Caco-2 (cell line): ENCODE results near the gene NDUFS2. TPM values are rescaled to one million over a fixed set of nuclear protein-coding genes. Genes with fewer than 3 reads are reported as not detected.
A peak's percentile ranks its signal among the peaks of the same experiment; 100 is the strongest.

ENCODE experiments used
- BruUV-seq: library from RNA; stranded (reverse); fragments of 400-500 nt; replicated peaks from 2 replicates; lab custom pipeline; 2021; lab: Mats Ljungman, UMichigan
- CTCF ChIA-PET: fragments of 300-600 bp; sonication (Branson Sonifier 250); formaldehyde crosslinking; loops from one replicate; lab custom pipeline; 2022; ENCODE audit warnings: antibody characterized with exemption; lab: Charles Lee
- POLR2A ChIA-PET: fragments of 300-600 bp; sonication (Branson Sonifier 250); formaldehyde crosslinking; loops from one replicate; lab custom pipeline; 2022; ENCODE audit warnings: antibody characterized with exemption; lab: Charles Lee
- DNase-seq, 2 experiments: peaks; one replicate each; pipeline versions ENCODE4 v3.0.0 to v3.0.0-alpha.2; 2020 to 2022
- H3K27me3 ChIP-seq: replicated peaks from 2 replicates; pipeline ENCODE4 v1.6.0; 2011; ENCODE audit warnings: low read length; ENCODE audit not compliant: control insufficient read depth, insufficient read depth
- H3K36me3 ChIP-seq: 2 replicates; pipeline ENCODE4 v1.5.1; 2011; ENCODE audit warnings: low read length; ENCODE audit not compliant: control insufficient read depth, insufficient read depth
- H3K4me1 ChIP-seq: fragments of 250-450 bp; sonication (Bioruptor Pico); 2 replicates; pipeline ENCODE4 v1.5.1; 2020; ENCODE audit warnings: mild to moderate bottlenecking
- H3K4me3 ChIP-seq: 2 replicates; pipeline ENCODE4 v1.5.1; 2011; ENCODE audit warnings: low read depth, mild to moderate bottlenecking, control low read depth, low read length
- H3K9me3 ChIP-seq: fragments of 250-450 bp; sonication (Bioruptor Pico); 2 replicates; pipeline ENCODE4 v1.5.1; 2020; ENCODE audit warnings: mild to moderate bottlenecking, moderate library complexity
- H3K27ac Mint-ChIP-seq: one replicate; pipeline ENCODE4 v1.8.0; 2022; ENCODE audit warnings: mixed read lengths; ENCODE audit not compliant: unreplicated experiment
- H3K27me3 Mint-ChIP-seq: one replicate; pipeline ENCODE4 v1.8.0; 2022; ENCODE audit warnings: mixed read lengths; ENCODE audit not compliant: insufficient read depth, unreplicated experiment
- H3K36me3 Mint-ChIP-seq: one replicate; pipeline ENCODE4 v1.8.0; 2022; ENCODE audit warnings: mild to moderate bottlenecking, mixed read lengths; ENCODE audit not compliant: insufficient read depth, unreplicated experiment
- H3K4me1 Mint-ChIP-seq: one replicate; pipeline ENCODE4 v1.8.0; 2022; ENCODE audit warnings: low read depth, mixed read lengths; ENCODE audit not compliant: unreplicated experiment
- H3K4me3 Mint-ChIP-seq: one replicate; pipeline ENCODE4 v1.8.0; 2022; ENCODE audit warnings: mild to moderate bottlenecking, moderate library complexity, mixed read lengths; ENCODE audit not compliant: unreplicated experiment
- H3K9me3 Mint-ChIP-seq: one replicate; pipeline ENCODE4 v1.8.0; 2022; ENCODE audit warnings: mixed read lengths; ENCODE audit not compliant: unreplicated experiment
- intact Hi-C: fragments of 100-400 bp; cut with micrococcal nuclease; formaldehyde crosslinking; loops from one replicate; pipeline ENCODE4 v1.10.0; 2022; ENCODE audit not compliant: unreplicated experiment
- total RNA-seq: library from RNA; stranded (reverse); gene quantifications from 2 replicates; pipeline ENCODE4 v1.2.3, GENCODE V29; 2022
- TF ChIP-seq, protein P1 (sequence below), 2 experiments: fragments of 200-600 bp in 1 of 2; IDR thresholded peaks; 1 replicate in 1 of 2; 2 replicates in 1 of 2; pipeline versions ENCODE4 v1.5.1 to v1.8.0; 2011 to 2022; ENCODE audit warnings: antibody characterized with exemption in 1 of 2, control low read depth in 1 of 2, inconsistent platforms in 1 of 2, low read depth in 1 of 2, low read length in 1 of 2, mild to moderate bottlenecking in 1 of 2, moderate library complexity in 1 of 2; ENCODE audit not compliant: insufficient read depth in 1 of 2, severe bottlenecking in 1 of 2, unreplicated experiment in 1 of 2

NDUFS2 gene
- total RNA-seq, 1 experiment from 2014 or later: 115 TPM

DNA sequence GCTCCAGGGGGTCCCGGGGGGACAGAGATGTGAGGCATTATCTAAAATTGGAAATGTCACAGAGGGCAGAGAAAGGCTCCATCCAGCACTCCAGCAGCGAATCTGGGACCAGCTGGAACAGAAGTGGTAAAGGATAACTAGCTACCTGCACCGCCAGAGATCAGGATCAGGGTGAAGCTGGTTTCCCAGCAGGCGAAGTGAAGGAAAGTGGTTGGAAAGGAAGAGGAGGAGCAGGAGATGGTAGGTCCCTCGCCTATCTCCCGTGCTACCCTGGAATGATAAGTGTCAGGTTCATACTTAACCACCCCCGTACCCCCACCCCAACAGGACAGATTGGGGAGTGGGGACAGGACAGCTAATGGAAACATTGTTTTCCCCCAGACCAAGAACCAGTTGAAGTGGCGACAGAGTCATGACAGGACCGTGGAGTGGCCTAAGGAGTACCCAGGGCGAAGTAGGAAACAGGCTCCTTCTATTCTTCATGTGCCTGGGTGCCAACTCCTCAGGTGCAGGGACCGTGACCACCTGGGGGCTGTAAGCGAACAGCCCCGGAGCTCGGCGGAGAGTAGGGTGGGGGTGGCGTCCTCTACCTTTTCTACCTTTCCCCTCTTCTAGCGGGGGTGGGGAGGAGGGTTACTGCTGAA, 25.6 kb upstream of the NDUFS2 start:
- H3K9me3 Mint-ChIP-seq: no peaks in the 10 kb centered on the region
- no TSS peak for BruUV-seq
- H3K27me3 Mint-ChIP-seq: no peaks in the 10 kb centered on the region
- no peak for DNase-seq
- H3K4me1 Mint-ChIP-seq: peaks cover 14% of the 10 kb centered on the region
- intact Hi-C loops: loop anchor here (5.0 kb wide), 1 partner anchor 59 kb away; the partner anchor contains the start of genes NIT1 and PFDN2
- POLR2A ChIA-PET: interaction anchor here (0.6 to 2.4 kb wide), 6 partner anchors 9 to 213 kb away, joined by 4 to 25 read pairs (median 7); partner anchors contain the start of genes NDUFS2, PPOX, TOMM40L and USP21
- CTCF ChIA-PET: interaction anchor here (1.1 to 1.4 kb wide), 2 partner anchors 11 to 49 kb away, joined by 3 to 22 read pairs; partner anchors contain the start of genes PPOX and TOMM40L
- H3K9me3 ChIP-seq: no peaks in the 10 kb centered on the region
- peaks cover 4% of the 10 kb centered on the region for H3K4me1 ChIP-seq
- H3K36me3 ChIP-seq: peaks cover 4% of the 10 kb centered on the region; the same call in 1 of the 2 replicates
- H3K4me3 ChIP-seq: peak overlapping the region; percentile 91
- H3K4me3 Mint-ChIP-seq: peak overlapping the region; percentile 85
- H3K36me3 Mint-ChIP-seq: peaks cover 37% of the 10 kb centered on the region
- no peaks in the 10 kb centered on the region for H3K27me3 ChIP-seq
- TF ChIP-seq, protein P1, sequence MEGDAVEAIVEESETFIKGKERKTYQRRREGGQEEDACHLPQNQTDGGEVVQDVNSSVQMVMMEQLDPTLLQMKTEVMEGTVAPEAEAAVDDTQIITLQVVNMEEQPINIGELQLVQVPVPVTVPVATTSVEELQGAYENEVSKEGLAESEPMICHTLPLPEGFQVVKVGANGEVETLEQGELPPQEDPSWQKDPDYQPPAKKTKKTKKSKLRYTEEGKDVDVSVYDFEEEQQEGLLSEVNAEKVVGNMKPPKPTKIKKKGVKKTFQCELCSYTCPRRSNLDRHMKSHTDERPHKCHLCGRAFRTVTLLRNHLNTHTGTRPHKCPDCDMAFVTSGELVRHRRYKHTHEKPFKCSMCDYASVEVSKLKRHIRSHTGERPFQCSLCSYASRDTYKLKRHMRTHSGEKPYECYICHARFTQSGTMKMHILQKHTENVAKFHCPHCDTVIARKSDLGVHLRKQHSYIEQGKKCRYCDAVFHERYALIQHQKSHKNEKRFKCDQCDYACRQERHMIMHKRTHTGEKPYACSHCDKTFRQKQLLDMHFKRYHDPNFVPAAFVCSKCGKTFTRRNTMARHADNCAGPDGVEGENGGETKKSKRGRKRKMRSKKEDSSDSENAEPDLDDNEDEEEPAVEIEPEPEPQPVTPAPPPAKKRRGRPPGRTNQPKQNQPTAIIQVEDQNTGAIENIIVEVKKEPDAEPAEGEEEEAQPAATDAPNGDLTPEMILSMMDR (IDR thresholded peaks at IDR 0.05; ENCODE audit: insufficient read depth in 1 of 2, low read depth in 1 of 2, low read length in 1 of 2, severe bottlenecking in 1 of 2, unreplicated experiment in 1 of 2): no peak
- peak overlapping the region; percentile 96 for H3K27ac Mint-ChIP-seq

DNA sequence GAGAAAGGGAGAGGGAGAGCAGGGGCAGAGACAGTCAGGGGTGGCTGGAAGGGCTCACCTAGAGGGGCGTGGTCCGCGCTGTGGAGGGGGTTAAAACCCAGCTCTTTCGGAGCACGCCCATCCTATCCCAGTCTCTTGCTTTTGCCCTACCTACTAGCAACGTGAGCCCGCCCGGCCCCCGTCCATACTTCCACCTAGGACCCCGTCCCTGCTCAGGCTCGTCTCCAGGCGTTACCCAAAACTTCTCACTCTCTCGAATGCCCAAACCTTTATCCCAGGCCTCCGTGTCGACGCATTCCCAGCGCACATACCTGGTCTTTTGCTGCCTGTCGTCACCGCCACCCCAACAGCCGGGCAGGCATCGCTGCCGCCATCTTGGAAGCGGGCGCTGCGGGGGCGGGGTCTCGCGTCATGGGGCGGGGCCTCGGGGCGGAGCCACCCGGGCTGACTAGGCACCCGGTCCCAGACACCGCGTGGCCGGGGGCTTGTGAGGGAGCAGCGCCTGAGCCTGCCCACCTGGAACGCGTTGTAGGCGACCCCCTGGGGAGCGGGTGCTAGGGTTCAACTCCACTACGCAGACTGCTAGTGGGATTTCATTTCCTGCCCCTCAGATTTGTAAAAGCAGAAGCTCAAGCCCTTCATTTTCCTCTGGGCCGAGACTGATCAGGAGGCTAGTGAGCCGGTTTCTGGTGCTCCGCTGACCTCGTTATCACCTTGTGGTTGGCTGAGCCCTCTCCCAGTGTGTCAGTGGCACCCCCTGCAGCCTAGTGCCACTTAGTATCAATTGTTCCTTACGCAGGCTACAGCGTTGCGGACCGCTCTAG, 24.8 kb upstream of the NDUFS2 start, which contains the start of gene B4GALT3:
B4GALT3 (minus strand) TSS at position 396 of the 824 bp plus-strand sequence. CDS start 1,447 bp downstream, outside the sequence.
- ChIA-PET CTCF (interaction anchor here (0.6 to 1.4 kb wide), 3 partner anchors 12 to 48 kb away, joined by 3 to 22 read pairs (median 4); partner anchors contain the start of genes PPOX and TOMM40L), POLR2A (interaction anchor here (0.6 to 2.4 kb wide), 6 partner anchors 8 to 213 kb away, joined by 4 to 25 read pairs (median 7); partner anchors contain the start of genes NDUFS2, PPOX, TOMM40L and USP21)
- peak; percentile 87 to 96 for DNase-seq
- H3K27me3 Mint-ChIP-seq: no peaks in the 10 kb centered on the region
- Histone ChIP-seq H3K27me3 (no peaks in the 10 kb centered on the region), H3K36me3 (peaks cover 4% of the 10 kb centered on the region; the same call in 1 of the 2 replicates), H3K4me1 (peaks cover 4% of the 10 kb centered on the region), H3K4me3 (peak within 1 kb of the TSS; percentile 91), H3K9me3 (no peaks in the 10 kb centered on the region)
- TF ChIP-seq, protein P1 (IDR thresholded peaks at IDR 0.05; ENCODE audit: insufficient read depth in 1 of 2, low read depth in 1 of 2, low read length in 1 of 2, severe bottlenecking in 1 of 2, unreplicated experiment in 1 of 2): peak; percentile 44 to 54
- peak within 1 kb of the TSS; percentile 96 for H3K27ac Mint-ChIP-seq
- H3K36me3 Mint-ChIP-seq: peaks cover 31% of the 10 kb centered on the region
- TSS peak; percentile 39 for BruUV-seq
- intact Hi-C loops: loop anchor here (5.0 kb wide), 1 partner anchor 60 kb away; the partner anchor contains the start of genes NIT1 and PFDN2
- H3K4me1 Mint-ChIP-seq: peaks cover 14% of the 10 kb centered on the region
- peak within 1 kb of the TSS; percentile 85 for H3K4me3 Mint-ChIP-seq
- H3K9me3 Mint-ChIP-seq: no peaks in the 10 kb centered on the region

DNA sequence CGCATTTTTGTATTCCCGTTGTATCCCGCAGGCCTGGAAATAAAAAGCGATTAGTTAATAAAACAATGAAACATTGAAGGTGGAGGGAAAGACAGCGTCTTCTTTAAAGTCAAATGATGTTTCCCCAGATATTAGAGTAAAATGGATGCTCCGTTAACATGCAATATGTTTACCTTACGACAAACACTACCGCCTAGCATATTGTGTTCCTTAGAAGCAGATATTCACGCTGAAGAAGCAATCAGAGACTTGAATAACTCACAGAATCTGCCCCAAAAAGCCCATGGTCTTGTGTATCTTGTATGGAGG, 24.3 kb upstream of the NDUFS2 start:
- CTCF ChIA-PET: no interaction called here
- H3K4me1 Mint-ChIP-seq: peaks cover 17% of the 10 kb centered on the region
- TSS peak; percentile 98 for BruUV-seq

More for the DNA sequence above, 24.3 kb upstream of the NDUFS2 start:
- DNase-seq: no peak
- Histone ChIP-seq H3K9me3 (no peaks in the 10 kb centered on the region), H3K4me3 (peak overlapping the region; percentile 91), H3K36me3 (peaks cover 4% of the 10 kb centered on the region; the same call in 1 of the 2 replicates), H3K4me1 (peaks cover 4% of the 10 kb centered on the region), H3K27me3 (no peaks in the 10 kb centered on the region)
- intact Hi-C loops: loop anchor here (5.0 kb wide), 1 partner anchor 61 kb away; the partner anchor contains the start of genes NIT1 and PFDN2
- peak overlapping the region; percentile 96 for H3K27ac Mint-ChIP-seq
- H3K27me3 Mint-ChIP-seq: no peaks in the 10 kb centered on the region
- peaks cover 26% of the 10 kb centered on the region for H3K36me3 Mint-ChIP-seq
- peak overlapping the region; percentile 85 for H3K4me3 Mint-ChIP-seq
- H3K9me3 Mint-ChIP-seq: no peaks in the 10 kb centered on the region
- TF ChIP-seq, protein P1 (IDR thresholded peaks at IDR 0.05; ENCODE audit: insufficient read depth in 1 of 2, low read depth in 1 of 2, low read length in 1 of 2, severe bottlenecking in 1 of 2, unreplicated experiment in 1 of 2): no peak
- POLR2A ChIA-PET: interaction anchor here (2.4 kb wide), 1 partner anchor 12 kb away, joined by 25 read pairs; the partner anchor contains the start of gene PPOX
